DOHH2 (cell line): ENCODE measurements around the gene STMN3.

ENCODE experiments used
- H3F3A ChIP-seq: fragments of 200-600 bp; sonication (generic), shearing (Covaris generic); 2 replicates; pipeline ENCODE4 v1.6.0; 2016; ENCODE audit warnings: antibody characterized with exemption, mild to moderate bottlenecking; ENCODE audit not compliant: control insufficient read depth, insufficient read depth
- H3K27ac ChIP-seq: fragments of 200-600 bp; sonication (generic); 2 replicates; pipeline ENCODE4 v1.5.1; 2014; ENCODE audit warnings: low read depth, mild to moderate bottlenecking, low read length, moderate library complexity
- H3K27me3 ChIP-seq: fragments of 200-600 bp; sonication (generic); 2 replicates; pipeline ENCODE4 v1.6.1; 2014; ENCODE audit warnings: mild to moderate bottlenecking, low read length, mixed read lengths; ENCODE audit not compliant: control insufficient read depth
- H3K36me3 ChIP-seq: fragments of 200-600 bp; sonication (generic); 2 replicates; pipeline ENCODE4 v1.6.1; 2014; ENCODE audit warnings: mild to moderate bottlenecking, low read length, moderate library complexity, mixed read lengths; ENCODE audit not compliant: control insufficient read depth
- H3K4me1 ChIP-seq: fragments of 200-600 bp; sonication (generic); 2 replicates; pipeline ENCODE4 v1.6.1; 2014; ENCODE audit warnings: mild to moderate bottlenecking, low read length, mixed read lengths; ENCODE audit not compliant: control insufficient read depth
- H3K4me2 ChIP-seq: fragments of 200-600 bp; sonication (generic); 2 replicates; pipeline ENCODE4 v1.6.0; 2014; ENCODE audit warnings: mild to moderate bottlenecking, low read length, moderate library complexity
- H3K4me3 ChIP-seq: fragments of 200-600 bp; sonication (generic); 2 replicates; pipeline ENCODE4 v1.5.1; 2014; ENCODE audit warnings: mild to moderate bottlenecking, low read length, mixed read lengths
- H3K79me2 ChIP-seq: fragments of 200-600 bp; sonication (generic); 2 replicates; pipeline ENCODE4 v1.6.1; 2014; ENCODE audit warnings: mild to moderate bottlenecking, low read length, mixed read lengths; ENCODE audit not compliant: control insufficient read depth
- H3K9me2 ChIP-seq: fragments of 200-600 bp; sonication (generic); replicated peaks from 2 replicates; pipeline ENCODE4 v1.6.1; 2014; ENCODE audit warnings: mild to moderate bottlenecking, low read length, mixed read lengths; ENCODE audit not compliant: control insufficient read depth
- H3K9me3 ChIP-seq: fragments of 200-600 bp; sonication (generic); 2 replicates; pipeline ENCODE4 v1.6.1; 2014; ENCODE audit warnings: antibody characterized with exemption, low read length, mixed read lengths; ENCODE audit not compliant: control insufficient read depth, insufficient read depth
- H4K20me1 ChIP-seq: fragments of 200-600 bp; sonication (generic); 2 replicates; pipeline ENCODE4 v1.6.0; 2014; ENCODE audit warnings: low read depth, mild to moderate bottlenecking, antibody characterized with exemption, low read length, moderate library complexity; ENCODE audit not compliant: control insufficient read depth, insufficient read depth
- CTCF ChIP-seq: fragments of 200-600 bp; sonication (generic); IDR thresholded peaks from one replicate; pipeline ENCODE4 v1.5.1; 2014; ENCODE audit warnings: antibody characterized with exemption, mild to moderate bottlenecking, low read depth, low read length; ENCODE audit not compliant: poor library complexity, severe bottlenecking
- EZH2phosphoT487 ChIP-seq: fragments of 200-600 bp; sonication (generic); IDR thresholded peaks from 2 replicates; pipeline ENCODE4 v1.6.1; 2017; ENCODE audit warnings: borderline replicate concordance, mild to moderate bottlenecking, antibody characterized with exemption, low read length, moderate library complexity, mixed read lengths

STMN3 gene

GRCh38 chr20:63648895-63649589, 4.2 kb downstream of the STMN3 start:
- Histone ChIP-seq H3K4me2 (no peak overlapping the region), H3K4me1 (peaks cover 15% of the 10 kb centered on the region), H4K20me1 (no peaks in the 10 kb centered on the region; the same call in 1 of the 2 replicates)

GRCh38 chr20:63648190-63648589, 5.0 kb downstream of the STMN3 start:
- Histone ChIP-seq H3K36me3 (no peaks in the 10 kb centered on the region), H3K9me3 (no peaks in the 10 kb centered on the region), H3F3A (no peaks in the 10 kb centered on the region), H3K4me3 (no peak overlapping the region), H3K9me2 (no peaks in the 10 kb centered on the region), H3K79me2 (no peaks in the 10 kb centered on the region), H4K20me1 (no peaks in the 10 kb centered on the region; the same call in 1 of the 2 replicates), H3K4me2 (no peak overlapping the region), H3K27ac (no peak overlapping the region), H3K4me1 (peaks cover 9% of the 10 kb centered on the region; the same call in 1 of the 2 replicates), H3K27me3 (peaks cover 16% of the 10 kb centered on the region)
- TF ChIP-seq CTCF (no peak), EZH2phosphoT487 (no peak)

More at GRCh38 chr20:63648895-63649589, 4.2 kb downstream of the STMN3 start:
- no peaks in the 10 kb centered on the region for H3F3A ChIP-seq
- no peak for TF ChIP-seq CTCF
- no peak for TF ChIP-seq EZH2phosphoT487
- no peaks in the 10 kb centered on the region for H3K36me3 ChIP-seq
- H3K79me2 ChIP-seq, result no peaks in the 10 kb centered on the region
- H3K9me2 ChIP-seq, result no peaks in the 10 kb centered on the region
- H3K4me3 ChIP-seq, result no peak overlapping the region
- H3K27me3 ChIP-seq, result peaks cover 16% of the 10 kb centered on the region
- no peak overlapping the region for H3K27ac ChIP-seq
- H3K9me3 ChIP-seq, result no peaks in the 10 kb centered on the region

GRCh38 chr20:63645218-63645617, 8.0 kb downstream of the STMN3 start:
- Histone ChIP-seq H3K4me2 (no peak overlapping the region), H3K9me2 (no peaks in the 10 kb centered on the region), H3K27ac (no peak overlapping the region), H3K4me3 (no peak overlapping the region), H3F3A (no peaks in the 10 kb centered on the region), H3K36me3 (no peaks in the 10 kb centered on the region), H3K4me1 (peaks cover 16% of the 10 kb centered on the region), H4K20me1 (no peaks in the 10 kb centered on the region), H3K79me2 (no peaks in the 10 kb centered on the region), H3K9me3 (no peaks in the 10 kb centered on the region), H3K27me3 (no peaks in the 10 kb centered on the region)
- no peak for TF ChIP-seq EZH2phosphoT487
- no peak for TF ChIP-seq CTCF
